Transverse colon (tissue), 4 donors: ENCODE data around the gene KCTD2.

ENCODE experiments used
- POLR2A ChIP-seq: fragments of 450-650 bp; IDR thresholded peaks from one replicate; pipeline ENCODE4 v1.6.1; 2016; ENCODE audit warnings: antibody characterized with exemption, mild to moderate bottlenecking, moderate library complexity
- POLR2AphosphoS5 ChIP-seq, 3 donors: sonication (generic); formaldehyde crosslinking; IDR thresholded peaks; one replicate each; pipeline ENCODE4 v1.6.1; 2016; ENCODE audit warnings: antibody characterized with exemption in 3 of 3
- TF ChIP-seq, protein P1 (sequence below), 5 experiments: fragments of 200-600 bp in 3 of 5; fragments of 450-650 bp in 2 of 5; sonication (generic) in 3 of 5; IDR thresholded peaks; 1 replicate in 2 of 5; 2 replicates in 3 of 5; pipeline ENCODE4 v1.5.1; 2016 to 2017; ENCODE audit warnings: antibody characterized with exemption in 5 of 5, inconsistent platforms in 3 of 5, mild to moderate bottlenecking in 2 of 5, moderate library complexity in 1 of 5

DNA sequence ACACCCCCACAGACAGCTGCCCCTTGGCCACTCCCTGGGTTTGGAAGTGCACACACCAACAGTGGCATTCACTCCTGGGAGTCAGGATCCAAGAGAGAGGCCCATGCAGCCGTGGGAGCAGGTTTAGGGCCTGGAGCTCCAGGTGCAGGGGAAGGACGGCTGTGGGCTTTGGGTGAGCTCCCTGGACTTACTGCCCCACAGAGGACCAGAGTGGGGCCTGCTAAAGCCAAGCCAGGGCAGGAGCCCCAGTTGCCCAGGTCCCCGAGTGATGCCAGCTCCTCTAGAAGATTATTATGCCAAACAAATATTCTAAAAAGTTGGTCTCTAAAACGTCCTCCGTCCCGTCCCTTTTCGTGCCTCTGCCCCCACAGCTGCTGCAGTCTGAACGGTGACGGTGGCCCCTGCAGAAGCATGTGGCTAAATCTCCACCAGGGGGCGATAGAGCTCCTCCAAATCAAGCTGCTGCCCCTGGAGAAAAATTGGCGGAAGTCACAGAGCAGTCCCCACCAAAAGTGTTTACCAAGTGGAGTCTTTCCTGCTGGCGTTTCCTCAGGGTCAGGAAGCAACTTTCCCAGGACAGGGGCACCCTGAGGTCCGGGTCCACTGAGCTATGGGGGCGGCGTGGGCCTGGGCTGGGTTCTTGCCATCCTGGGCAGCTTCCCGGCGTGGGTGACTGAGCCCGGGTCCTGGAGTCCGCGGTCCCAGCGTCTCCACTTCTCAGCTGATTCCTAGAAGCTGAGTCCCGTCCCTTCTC, 67.0 kb downstream of the KCTD2 start:
- peak; percentile 42 for TF ChIP-seq POLR2A
- peak in 1 of 3 donors; percentile 47 for TF ChIP-seq POLR2AphosphoS5 (IDR thresholded peaks at IDR 0.05)
- TF ChIP-seq, protein P1, sequence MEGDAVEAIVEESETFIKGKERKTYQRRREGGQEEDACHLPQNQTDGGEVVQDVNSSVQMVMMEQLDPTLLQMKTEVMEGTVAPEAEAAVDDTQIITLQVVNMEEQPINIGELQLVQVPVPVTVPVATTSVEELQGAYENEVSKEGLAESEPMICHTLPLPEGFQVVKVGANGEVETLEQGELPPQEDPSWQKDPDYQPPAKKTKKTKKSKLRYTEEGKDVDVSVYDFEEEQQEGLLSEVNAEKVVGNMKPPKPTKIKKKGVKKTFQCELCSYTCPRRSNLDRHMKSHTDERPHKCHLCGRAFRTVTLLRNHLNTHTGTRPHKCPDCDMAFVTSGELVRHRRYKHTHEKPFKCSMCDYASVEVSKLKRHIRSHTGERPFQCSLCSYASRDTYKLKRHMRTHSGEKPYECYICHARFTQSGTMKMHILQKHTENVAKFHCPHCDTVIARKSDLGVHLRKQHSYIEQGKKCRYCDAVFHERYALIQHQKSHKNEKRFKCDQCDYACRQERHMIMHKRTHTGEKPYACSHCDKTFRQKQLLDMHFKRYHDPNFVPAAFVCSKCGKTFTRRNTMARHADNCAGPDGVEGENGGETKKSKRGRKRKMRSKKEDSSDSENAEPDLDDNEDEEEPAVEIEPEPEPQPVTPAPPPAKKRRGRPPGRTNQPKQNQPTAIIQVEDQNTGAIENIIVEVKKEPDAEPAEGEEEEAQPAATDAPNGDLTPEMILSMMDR (IDR thresholded peaks at IDR 0.05) = peak; percentile 94 to 99 (median 96)
